ENCODE measurements around the gene CDK3. TPM values are rescaled to one million over a fixed set of nuclear protein-coding genes. Genes with fewer than 3 reads are reported as not detected.

CDK3 gene
- polyA plus RNA-seq, 1 experiment, result 2.9 TPM

DNA sequence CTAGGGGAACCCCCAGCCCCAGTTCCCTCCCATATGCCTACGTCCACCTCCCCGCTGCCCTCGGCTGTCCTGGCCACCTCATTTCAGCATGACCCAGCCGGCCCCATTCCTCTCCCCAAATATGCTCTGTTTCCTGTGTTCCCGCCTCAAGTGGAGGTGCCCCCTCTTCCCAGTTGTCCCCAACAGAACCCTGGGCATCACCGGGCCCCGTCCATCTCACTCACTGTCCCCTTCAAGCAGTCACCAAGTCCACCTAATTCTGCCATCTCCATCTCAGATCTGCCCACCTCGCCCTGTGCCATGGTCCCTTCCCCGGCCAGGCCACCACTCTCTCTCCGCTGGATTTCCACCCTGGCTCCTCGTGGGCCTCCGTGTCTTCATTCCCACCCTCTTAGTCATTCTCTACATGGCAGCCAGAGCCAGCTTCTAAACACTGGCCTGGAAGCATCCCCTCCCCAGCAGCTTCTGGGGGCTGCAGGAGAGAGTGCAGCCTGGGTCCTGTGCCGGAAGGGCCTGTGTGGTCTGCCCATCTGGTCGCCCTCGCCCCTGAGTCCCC is 12.8 kb downstream of the CDK3 start:
- no peak for TF ChIP-seq CTCF (IDR thresholded peaks at IDR 0.05; ENCODE audit: low read depth, low read length)
- H3K9me3 ChIP-seq (ENCODE audit: control insufficient read depth, insufficient read depth, low read length), result peaks cover 5% of the 10 kb centered on the region; the same call in 1 of the 2 replicates
- H3K4me3 ChIP-seq (ENCODE audit: low read depth, low read length), result no peak overlapping the region
- ChIA-PET POLR2A (no interaction called here), CTCF (interaction anchor here (0.5 to 3.1 kb wide), 37 partner anchors 9 to 384 kb away, joined by 3 to 57 read pairs (median 5); partner anchors contain the start of genes CDK3, EXOC7, MRPL38 and SPHK1)
- H3K27ac ChIP-seq (ENCODE audit: low read depth, low read length), result no peak overlapping the region
- H3K27me3 ChIP-seq (ENCODE audit: control insufficient read depth, insufficient read depth, low read length), result peaks cover 11% of the 10 kb centered on the region
- no peak for DNase-seq (ENCODE audit: low read depth, low spot score)

GRCh38 chr17:76014100-76014924 is 13.7 kb downstream of the CDK3 start:
- Histone ChIP-seq H3K27ac (ENCODE audit: low read depth, low read length) (no peak overlapping the region), H3K4me3 (ENCODE audit: low read depth, low read length) (no peak overlapping the region), H3K9me3 (ENCODE audit: control insufficient read depth, insufficient read depth, low read length) (no peaks in the 10 kb centered on the region; the same call in 1 of the 2 replicates), H3K27me3 (ENCODE audit: control insufficient read depth, insufficient read depth, low read length) (peaks cover 11% of the 10 kb centered on the region)
- CTCF ChIA-PET, result interaction anchor here (0.5 to 3.1 kb wide), 45 partner anchors 10 to 383 kb away, joined by 3 to 57 read pairs (median 4); partner anchors contain the start of genes CDK3, EXOC7, MRPL38 and SPHK1
- TF ChIP-seq CTCF (IDR thresholded peaks at IDR 0.05; ENCODE audit: low read depth, low read length), result peak; percentile 95
- POLR2A ChIA-PET, result interaction anchor here (0.6 kb wide), 1 partner anchor 31 kb away, joined by 3 read pairs; no protein-coding TSS in a partner anchor
- DNase-seq (ENCODE audit: low read depth, low spot score), result no peak

- TF ChIP-seq CTCF (IDR thresholded peaks at IDR 0.05; ENCODE audit: low read depth, low read length), result no peak
- no peaks in the 10 kb centered on the region; the same call in 1 of the 2 replicates for H3K9me3 ChIP-seq (ENCODE audit: control insufficient read depth, insufficient read depth, low read length)
- DNase-seq (ENCODE audit: low read depth, low spot score), result no peak
- no peak overlapping the region for H3K4me3 ChIP-seq (ENCODE audit: low read depth, low read length)
- CTCF ChIA-PET, result interaction anchor here (0.6 to 3.1 kb wide), 31 partner anchors 10 to 319 kb away, joined by 3 to 57 read pairs (median 5); partner anchors contain the start of genes CDK3, EXOC7 and MRPL38
- H3K27me3 ChIP-seq (ENCODE audit: control insufficient read depth, insufficient read depth, low read length), result peaks cover 14% of the 10 kb centered on the region
- POLR2A ChIA-PET, result no interaction called here
- H3K27ac ChIP-seq (ENCODE audit: low read depth, low read length), result no peak overlapping the region
Measured at GRCh38 chr17:76014925-76015261, 14.2 kb downstream of the CDK3 start.

DNA sequence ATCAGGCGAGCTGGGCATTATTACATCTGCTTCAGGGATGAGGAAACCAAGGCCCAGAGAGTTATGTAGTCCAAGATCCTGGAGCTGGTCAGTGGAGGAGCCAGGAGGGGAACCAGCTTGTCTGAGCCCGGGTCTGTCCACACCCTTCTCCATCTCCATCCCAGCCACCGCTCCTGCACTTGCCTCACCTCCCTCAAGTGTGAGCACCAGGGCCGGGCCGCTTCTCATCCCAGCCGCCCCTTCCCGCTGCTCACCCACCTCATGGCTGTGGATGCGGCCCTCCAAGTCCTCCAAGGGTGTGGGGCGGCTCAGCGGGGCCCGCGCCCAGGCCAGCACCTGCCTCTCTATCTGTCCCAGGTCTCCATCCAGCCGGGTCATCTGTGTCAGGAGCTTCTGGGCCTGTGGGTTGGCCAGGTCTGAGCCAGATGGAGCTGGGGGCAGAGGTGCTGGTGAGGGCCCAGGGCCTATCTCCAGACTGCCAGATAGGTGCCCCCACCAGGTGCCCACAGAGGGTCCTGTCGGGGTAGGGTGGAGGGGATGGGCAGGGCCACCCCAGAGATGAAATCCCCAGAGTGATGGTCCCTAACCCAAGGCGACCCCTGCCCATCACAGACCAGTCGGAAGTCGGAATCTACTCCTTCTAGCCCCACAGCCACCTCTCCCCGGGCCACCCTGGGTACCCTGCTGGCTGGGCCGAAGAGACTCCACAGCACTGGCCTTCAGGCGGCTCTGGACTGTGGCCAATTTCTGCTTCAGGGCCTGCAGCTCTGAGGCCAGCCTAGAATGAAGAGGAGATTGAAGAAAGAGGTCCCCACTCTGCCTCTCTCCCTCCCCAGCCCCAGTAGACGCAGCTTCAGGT is 17.1 kb downstream of the CDK3 start:
- DNase-seq (ENCODE audit: low read depth, low spot score), result no peak
- ChIA-PET CTCF (interaction anchor here (0.6 kb wide), 1 partner anchor 262 kb away, joined by 3 read pairs; no protein-coding TSS in a partner anchor), POLR2A (no interaction called here)

More for the DNA sequence above, 17.1 kb downstream of the CDK3 start:
- no peak overlapping the region for H3K4me3 ChIP-seq (ENCODE audit: low read depth, low read length)
- peaks cover 18% of the 10 kb centered on the region for H3K27me3 ChIP-seq (ENCODE audit: control insufficient read depth, insufficient read depth, low read length)
- no peaks in the 10 kb centered on the region; the same call in 1 of the 2 replicates for H3K9me3 ChIP-seq (ENCODE audit: control insufficient read depth, insufficient read depth, low read length)
- TF ChIP-seq CTCF (IDR thresholded peaks at IDR 0.05; ENCODE audit: low read depth, low read length), result no peak
- H3K27ac ChIP-seq (ENCODE audit: low read depth, low read length), result no peak overlapping the region

Data from AG04450 (cell line).